ENCODE data around the gene SALL3.

SALL3 gene

GRCh38 chr18:78975292-78975691 lies 4.3 kb upstream of the SALL3 start:
- H3K36me3 ChIP-seq: no peaks in the 10 kb centered on the region
- H3K27me3 ChIP-seq: peaks cover 50% of the 10 kb centered on the region
- no peak for TF ChIP-seq CTCF (IDR thresholded peaks at IDR 0.05; ENCODE audit: low read depth, low read length)
- no peak for DNase-seq
- no peaks in the 10 kb centered on the region for H3K9me3 ChIP-seq
- H3K4me1 ChIP-seq: no peaks in the 10 kb centered on the region
- H3K4me3 ChIP-seq (ENCODE audit: low read depth, low read length): no peak overlapping the region

GRCh38 chr18:78975699-78976335 lies 3.8 kb upstream of the SALL3 start:
- no peak for TF ChIP-seq CTCF (IDR thresholded peaks at IDR 0.05; ENCODE audit: low read depth, low read length)
- no peaks in the 10 kb centered on the region for H3K36me3 ChIP-seq
- no peaks in the 10 kb centered on the region for H3K4me1 ChIP-seq
- peaks cover 55% of the 10 kb centered on the region for H3K27me3 ChIP-seq
- no peak overlapping the region for H3K4me3 ChIP-seq (ENCODE audit: low read depth, low read length)
- H3K9me3 ChIP-seq: no peaks in the 10 kb centered on the region
- DNase-seq: no peak

- TF ChIP-seq CTCF (IDR thresholded peaks at IDR 0.05; ENCODE audit: low read depth, low read length): no peak
- DNase-seq: no peak
- H3K9me3 ChIP-seq: no peaks in the 10 kb centered on the region
- H3K4me1 ChIP-seq: no peaks in the 10 kb centered on the region
- H3K27me3 ChIP-seq: peaks cover 67% of the 10 kb centered on the region
- H3K36me3 ChIP-seq: no peaks in the 10 kb centered on the region
- no peak overlapping the region for H3K4me3 ChIP-seq (ENCODE audit: low read depth, low read length)
Observed at GRCh38 chr18:78976765-78977636, 2.6 kb upstream of the SALL3 start.

- Histone ChIP-seq H3K9me3 (no peaks in the 10 kb centered on the region), H3K27me3 (peaks cover 70% of the 10 kb centered on the region), H3K4me3 (ENCODE audit: low read depth, low read length) (no peak overlapping the region), H3K36me3 (no peaks in the 10 kb centered on the region), H3K4me1 (no peaks in the 10 kb centered on the region)
- TF ChIP-seq CTCF (IDR thresholded peaks at IDR 0.05; ENCODE audit: low read depth, low read length): no peak
- DNase-seq: no peak
Observed at GRCh38 chr18:78977637-78978348, 1.8 kb upstream of the SALL3 start.

- Histone ChIP-seq H3K9me3 (no peaks in the 10 kb centered on the region), H3K4me1 (no peaks in the 10 kb centered on the region), H3K27me3 (peaks cover 66% of the 10 kb centered on the region), H3K4me3 (ENCODE audit: low read depth, low read length) (no peak overlapping the region), H3K36me3 (no peaks in the 10 kb centered on the region)
- TF ChIP-seq CTCF (IDR thresholded peaks at IDR 0.05; ENCODE audit: low read depth, low read length): no peak
- DNase-seq: no peak
Observed at GRCh38 chr18:78978349-78979055, 1.1 kb upstream of the SALL3 start.

Measured in BE2C (cell line).